GM21723 (cell line): Measurements from ENCODE around the gene HGS.

Experiments
- ATAC-seq: cut with Tn5 transposase; IDR thresholded peaks from one replicate; pipeline ENCODE4 v1.9.1; 2021; ENCODE audit warnings: mild to moderate bottlenecking, moderate library complexity; ENCODE audit not compliant: unreplicated experiment

The HGS gene

DNA sequence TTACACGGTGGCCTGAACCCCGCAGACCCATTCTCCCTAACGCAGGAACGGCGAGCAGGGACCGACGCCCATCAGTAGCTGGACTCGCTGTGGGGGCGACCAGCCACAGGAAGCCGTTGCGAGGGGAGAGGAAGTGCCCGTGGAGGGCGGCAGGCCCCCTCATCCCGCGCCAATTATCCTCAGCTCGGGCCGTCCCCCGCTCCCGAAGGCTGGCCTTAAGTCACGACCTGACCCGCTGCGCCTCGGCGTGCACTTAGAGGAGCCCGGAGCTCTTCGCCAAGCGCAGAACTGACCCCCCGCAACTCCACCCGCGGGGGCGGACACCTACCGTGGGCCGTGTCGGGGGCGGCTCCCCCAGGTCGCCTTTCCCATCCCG is 615 bp upstream of the HGS start:
- peak; percentile 27 for ATAC-seq

DNA sequence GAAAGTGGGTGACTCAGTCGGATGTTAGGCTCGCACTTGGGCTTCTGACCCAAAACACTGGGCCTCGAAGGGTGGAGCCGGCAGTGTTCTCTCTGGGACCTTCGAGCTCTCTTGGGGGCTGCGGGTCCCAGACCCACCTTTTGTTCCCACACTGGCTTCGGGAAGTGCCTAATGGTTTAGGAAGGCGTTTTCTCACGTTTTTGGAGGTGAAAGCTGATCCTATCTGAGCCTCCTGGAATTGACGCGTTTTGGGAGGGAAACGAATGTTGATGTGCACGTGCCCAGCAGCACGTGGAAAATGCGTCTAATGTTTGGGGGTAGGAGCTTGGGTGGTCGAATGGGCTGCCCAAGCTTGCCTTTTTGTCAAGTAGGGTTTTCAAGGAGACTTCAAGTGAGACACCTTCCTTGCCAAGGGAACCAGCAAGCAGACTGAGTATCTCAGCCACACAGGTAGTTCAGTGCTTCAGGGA is 666 bp downstream of the HGS start:
- ATAC-seq: no peak

DNA sequence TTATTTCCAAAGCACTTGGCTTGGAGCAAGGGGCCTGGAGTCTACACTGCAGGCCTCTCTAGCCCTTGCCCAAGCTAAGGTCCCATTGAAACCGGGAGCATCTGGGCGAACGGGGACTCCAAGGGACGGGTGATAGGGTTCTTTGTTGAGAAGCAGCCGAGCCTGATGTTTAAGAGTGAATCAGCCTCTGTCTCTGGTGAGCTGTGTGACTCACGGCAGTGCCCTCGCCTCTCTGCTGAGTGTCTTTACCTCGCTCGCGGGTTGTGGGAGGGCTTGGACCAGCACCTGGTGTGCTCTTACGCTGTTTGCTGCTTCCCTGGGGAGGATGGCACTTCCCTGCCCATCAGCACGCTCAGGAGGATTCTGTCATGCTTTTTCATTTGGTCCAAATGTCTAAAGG is 1.3 kb downstream of the HGS start:
- no peak for ATAC-seq

DNA sequence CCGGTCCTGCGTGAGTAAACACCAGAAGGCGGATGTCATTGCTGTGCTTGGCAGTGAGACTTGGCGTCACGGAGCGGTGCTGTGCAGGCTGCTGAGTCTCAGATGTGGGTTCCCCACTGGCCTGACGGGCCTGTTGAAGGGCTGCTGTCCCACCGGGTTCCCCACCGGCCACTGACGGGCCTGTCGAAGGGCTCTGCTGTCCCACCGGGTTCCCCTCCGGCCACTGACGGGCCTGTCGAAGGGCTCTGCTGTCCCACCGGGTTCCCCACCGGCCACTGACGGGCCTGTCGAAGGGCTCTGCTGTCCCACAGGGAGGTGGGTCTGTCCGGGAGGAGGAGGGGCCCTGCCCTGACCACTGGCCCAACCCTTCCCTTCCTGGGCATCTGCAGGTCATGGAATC is 2.8 kb downstream of the HGS start:
- no peak for ATAC-seq

DNA sequence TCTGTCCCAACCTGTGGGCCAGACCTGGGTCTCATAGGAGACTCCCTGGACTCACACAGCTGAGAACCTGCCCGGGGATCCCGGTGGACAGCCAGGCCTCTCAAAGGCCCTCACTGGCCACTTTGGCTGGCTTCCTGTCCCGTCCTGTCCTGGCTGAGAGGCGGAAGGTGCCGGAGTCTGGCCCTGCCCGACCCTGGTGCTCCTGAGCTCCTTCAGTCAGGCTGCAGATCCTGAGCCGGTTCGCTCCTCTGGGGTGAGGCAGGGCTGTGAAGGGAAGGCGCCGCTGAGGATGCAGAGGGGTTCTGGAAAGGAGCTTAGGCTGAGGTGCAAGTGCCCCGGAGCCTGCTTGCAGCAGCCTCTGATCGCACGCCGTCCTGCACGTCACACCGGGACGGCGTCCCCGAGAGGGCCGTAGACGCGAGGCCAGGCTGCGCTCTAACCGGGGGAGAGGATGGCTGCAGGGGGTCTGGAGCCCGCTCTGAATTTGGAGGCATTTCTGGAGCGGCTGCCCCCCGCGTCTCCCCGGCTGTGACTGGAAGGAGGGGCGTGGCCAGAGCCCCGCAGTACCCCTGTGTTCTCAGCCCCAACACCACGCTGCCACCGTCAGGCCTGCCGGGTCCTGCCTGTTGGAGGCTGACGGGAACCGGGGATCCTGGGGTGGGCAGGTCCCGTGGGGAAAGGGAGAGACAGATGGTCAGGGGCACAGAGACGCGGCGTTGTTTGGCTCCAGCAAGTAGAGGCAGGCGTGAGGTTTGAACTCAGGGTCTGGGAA is 4.1 kb downstream of the HGS start:
- ATAC-seq: no peak

DNA sequence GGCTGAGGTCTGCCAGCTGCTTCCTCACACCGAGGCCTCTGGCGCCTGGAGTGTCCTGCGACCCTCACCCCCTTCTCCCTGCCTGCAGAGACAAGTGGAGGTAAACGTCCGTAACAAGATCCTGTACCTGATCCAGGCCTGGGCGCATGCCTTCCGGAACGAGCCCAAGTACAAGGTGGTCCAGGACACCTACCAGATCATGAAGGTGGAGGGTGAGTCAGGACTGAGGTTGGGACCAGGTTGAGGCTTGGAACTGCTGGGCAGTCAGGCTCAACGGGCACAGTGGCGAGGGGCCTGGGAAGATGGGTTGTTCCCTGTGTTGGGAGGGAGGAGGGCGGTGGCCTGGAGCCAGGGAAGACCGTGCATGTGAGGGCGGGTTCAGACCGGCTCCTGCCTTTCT is 4.8 kb downstream of the HGS start:
- no peak for ATAC-seq

DNA sequence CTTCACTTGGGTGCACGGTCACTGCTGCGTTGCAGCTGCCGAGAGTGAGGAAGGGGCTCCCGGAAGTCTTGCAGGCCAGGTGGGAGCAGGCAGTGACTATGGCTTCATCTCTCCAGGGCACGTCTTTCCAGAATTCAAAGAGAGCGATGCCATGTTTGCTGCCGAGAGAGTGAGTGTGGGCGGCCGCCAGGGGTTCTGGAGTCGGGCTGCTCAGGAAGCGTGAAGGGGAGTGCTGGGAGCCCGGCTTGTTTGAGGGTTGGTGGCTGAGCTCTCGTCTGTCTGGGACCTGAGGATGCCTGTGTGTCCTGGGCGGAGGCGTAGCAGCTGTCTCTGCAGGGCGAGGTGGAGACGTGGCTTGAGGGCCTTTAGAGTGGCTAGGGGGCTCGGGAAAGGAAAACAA is 6.3 kb downstream of the HGS start:
- no peak for ATAC-seq

DNA sequence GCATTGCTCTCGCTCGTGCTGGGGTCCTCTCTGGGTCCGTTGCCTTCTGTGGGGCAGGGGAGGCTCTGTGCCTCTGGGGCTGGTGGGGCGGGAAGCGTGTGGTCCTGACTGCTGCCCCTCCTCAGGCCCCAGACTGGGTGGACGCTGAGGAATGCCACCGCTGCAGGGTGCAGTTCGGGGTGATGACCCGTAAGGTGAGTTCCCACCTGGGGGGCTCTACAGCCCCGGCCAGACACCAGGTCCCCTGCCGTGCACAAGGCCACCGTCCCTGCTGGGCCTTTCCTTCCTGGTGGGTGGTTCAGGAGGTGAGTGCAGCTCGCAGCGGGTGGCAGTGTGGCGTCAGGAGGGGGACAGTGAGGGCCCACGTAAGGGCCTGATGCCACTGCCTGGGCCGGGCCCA is 6.7 kb downstream of the HGS start:
- ATAC-seq: no peak

DNA sequence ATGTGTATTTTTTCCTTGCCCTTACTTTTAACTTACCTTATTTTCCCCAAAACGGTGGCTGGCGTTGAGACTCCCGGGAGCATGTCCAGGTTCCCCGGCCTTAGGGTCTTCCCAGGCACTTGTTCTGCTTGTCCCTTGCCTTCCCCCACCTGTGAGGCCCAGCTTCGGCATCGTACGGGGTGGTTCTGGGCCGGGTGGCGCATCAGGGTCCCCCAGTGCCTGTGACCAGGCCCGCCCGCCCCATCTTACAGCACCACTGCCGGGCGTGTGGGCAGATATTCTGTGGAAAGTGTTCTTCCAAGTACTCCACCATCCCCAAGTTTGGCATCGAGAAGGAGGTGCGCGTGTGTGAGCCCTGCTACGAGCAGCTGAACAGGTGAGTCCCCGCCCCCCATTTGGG is 7.4 kb downstream of the HGS start:
- no peak for ATAC-seq

DNA sequence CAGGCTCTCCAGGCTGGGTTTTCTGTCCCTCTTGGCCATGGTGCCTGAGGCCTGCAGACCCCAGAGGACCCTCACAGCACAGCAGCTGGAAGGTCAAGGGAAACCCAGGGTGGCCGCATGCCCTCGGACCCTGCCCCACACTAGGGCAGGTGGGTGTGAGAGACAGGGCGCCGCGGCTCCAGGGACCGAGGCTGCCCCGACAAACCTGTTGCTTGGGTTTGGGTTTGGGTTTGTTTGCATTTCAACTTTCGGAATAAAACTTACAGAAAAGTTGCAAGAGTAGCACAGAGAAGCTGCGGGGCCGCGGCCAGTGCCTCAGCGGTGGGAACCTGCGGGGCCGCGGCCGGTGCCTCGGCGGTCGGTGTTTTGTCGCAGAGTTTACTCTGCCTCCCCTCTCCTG is 7.8 kb downstream of the HGS start:
- no peak for ATAC-seq

DNA sequence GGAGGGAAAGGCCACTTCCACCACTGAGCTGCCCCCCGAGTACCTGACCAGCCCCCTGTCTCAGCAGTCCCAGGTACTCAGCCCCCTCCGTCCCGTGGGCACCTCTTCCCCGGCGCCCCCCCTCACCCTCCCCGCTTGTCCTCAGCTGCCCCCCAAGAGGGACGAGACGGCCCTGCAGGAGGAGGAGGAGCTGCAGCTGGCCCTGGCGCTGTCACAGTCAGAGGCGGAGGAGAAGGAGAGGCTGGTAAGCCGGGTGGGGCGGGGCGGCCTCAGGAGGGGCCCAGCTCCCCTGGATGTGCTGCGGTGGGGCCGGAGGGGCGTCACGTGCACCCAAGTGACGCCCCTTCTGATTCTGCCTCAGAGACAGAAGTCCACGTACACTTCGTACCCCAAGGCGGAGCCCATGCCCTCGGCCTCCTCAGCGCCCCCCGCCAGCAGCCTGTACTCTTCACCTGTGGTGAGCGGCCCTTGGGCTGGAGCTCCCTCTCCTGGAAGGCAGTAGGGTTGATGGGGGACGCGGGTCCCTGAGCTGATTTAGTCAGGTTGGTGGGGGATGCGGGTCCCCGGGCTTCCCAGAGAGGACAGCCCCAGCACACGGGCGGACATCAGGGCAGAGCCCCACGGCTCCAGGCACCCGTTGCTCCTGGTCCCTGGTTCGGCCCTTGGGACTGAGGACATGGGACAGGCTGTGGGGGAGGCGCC is 9.8 kb downstream of the HGS start:
- ATAC-seq: no peak

DNA sequence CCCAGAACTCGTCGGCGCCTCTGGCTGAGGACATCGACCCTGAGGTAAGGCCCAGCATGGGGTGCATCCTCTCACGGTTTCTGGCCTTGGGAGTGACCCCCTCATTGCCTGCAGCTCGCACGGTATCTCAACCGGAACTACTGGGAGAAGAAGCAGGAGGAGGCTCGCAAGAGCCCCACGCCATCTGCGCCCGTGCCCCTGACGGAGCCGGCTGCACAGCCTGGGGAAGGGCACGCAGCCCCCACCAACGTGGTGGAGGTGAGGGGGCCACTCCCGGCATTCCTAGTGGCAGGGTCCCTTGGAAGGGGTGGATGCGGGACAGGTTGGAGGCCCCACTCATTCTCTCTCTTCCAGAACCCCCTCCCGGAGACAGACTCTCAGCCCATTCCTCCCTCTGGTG is 11.0 kb downstream of the HGS start:
- ATAC-seq: no peak

DNA sequence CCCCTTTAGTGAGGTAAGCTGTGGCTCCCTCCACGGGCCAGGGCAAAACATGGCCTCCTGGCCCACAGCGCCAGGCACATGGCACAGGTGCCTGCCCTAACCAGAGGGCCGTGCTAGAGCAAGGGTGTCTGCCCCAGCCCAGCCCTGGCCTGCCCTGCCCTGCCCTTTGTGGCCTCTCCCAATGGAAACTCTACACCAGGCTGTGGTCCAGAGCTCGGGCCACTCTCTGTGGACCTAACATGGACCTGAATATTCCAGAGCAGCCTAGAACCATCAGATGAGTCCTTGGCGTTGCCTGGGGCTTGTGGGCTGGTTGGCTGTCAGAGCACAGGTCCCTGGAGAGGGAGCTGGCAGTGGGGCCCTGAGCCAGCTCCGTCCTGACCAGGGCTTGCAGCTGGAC is 11.4 kb downstream of the HGS start:
- no peak for ATAC-seq

DNA sequence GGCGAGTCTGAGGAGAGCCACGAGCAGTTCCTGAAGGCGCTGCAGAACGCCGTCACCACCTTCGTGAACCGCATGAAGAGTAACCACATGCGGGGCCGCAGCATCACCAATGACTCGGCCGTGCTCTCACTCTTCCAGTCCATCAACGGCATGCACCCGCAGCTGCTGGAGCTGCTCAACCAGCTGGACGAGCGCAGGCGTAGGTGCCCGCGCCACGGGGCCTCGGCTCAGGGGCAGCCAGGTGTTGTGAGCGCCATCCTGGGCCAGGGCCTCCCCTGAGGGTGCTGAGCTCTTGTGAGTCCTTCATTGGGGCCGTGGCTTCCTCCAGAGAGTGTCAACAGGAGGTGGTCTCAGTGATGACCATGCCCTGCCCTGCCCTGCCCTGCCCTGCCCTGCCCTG is 12.0 kb downstream of the HGS start:
- no peak for ATAC-seq

DNA sequence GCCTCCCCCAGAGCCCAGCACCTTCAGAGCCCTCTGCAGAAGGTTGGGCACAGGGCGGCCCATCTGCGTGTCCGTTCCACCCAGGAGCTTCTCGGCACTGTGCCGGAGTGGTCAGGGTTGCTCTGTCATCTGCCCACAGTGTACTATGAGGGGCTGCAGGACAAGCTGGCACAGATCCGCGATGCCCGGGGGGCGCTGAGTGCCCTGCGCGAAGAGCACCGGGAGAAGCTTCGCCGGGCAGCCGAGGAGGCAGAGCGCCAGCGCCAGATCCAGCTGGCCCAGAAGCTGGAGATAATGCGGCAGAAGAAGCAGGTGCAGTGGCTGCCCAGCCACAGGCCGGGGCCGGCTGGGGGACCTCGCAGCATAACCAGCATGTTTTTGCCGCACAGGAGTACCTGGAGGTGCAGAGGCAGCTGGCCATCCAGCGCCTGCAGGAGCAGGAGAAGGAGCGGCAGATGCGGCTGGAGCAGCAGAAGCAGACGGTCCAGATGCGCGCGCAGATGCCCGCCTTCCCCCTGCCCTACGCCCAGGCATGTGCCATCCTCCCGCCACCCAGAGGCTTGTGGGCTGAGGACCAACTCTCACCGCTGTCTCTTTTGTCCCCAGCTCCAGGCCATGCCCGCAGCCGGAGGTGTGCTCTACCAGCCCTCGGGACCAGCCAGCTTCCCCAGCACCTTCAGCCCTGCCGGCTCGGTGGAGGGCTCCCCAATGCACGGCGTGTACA is 12.6 kb downstream of the HGS start:
- no peak for ATAC-seq

DNA sequence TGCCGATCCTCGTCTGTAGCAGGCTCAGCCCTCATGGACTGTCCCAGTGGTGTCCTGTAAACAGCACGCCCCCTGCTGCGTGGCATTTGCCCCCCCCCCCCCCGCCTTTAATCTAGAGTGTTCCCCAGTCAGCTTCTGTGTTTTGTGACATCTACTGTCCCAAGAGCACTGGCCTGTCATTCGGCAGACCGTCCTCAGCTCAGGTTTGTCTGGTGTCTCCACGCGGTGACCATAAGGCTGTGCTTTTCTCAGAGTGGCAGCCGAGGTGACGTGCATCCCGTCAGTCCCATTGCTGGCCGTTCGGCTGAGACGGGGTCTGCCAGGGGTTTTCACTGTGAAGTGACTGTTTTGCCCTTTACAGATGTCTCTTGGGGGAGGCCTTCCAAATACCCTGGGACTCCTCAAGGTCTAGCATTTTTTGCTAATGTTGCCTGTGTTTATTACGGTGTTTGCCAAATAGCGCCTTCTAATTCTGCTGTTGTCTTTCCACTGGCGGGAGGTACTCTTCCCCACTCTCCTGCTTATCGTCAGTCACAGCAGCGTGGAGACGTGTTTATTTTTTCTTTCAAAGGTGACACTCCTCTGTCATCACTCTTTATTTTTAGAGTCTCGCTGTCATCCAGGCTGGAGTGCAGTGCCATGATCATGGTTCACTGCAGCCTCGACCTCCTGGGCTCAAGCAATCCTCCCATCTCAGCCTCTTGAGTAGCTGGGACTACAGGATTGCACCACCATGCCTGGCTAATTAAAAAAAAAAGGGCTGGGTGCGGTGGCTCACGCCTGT is 13.6 kb downstream of the HGS start:
- no peak for ATAC-seq

DNA sequence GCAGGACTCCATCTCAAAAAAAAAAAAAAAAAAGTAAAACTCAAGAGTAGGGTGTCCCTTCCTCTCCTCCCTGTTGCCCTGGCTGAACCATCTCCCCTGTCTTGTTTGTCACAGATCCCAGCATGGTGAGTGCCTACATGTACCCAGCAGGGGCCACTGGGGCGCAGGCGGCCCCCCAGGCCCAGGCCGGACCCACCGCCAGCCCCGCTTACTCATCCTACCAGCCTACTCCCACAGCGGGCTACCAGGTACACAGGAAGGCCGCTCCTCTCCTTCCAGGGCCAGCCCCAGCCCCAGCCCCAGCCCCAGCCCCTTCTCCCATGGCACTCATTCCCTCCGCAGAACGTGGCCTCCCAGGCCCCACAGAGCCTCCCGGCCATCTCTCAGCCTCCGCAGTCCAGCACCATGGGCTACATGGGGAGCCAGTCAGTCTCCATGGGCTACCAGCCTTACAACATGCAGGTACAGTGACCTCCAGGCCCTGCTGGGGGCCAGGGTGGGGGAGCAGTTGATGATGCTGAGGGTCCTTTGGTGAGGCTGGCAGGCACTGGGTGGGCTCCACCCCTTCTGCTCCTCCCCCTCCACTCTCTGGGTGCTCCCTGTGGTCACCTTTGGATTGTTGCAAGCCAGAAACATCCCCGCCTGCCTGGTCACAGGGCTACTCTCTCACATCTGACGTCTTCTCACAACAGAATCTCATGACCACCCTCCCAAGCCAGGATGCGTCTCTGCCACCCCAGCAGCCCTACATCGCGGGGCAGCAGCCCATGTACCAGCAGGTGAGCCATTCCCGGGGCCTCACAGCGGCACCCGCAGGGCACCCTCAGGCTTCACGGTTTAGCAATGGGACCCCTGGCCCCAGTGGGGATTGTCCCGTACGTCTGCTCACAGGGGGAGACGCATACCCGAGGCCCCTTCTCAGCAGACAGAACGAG is 16.8 kb downstream of the HGS start:
- ATAC-seq: no peak

DNA sequence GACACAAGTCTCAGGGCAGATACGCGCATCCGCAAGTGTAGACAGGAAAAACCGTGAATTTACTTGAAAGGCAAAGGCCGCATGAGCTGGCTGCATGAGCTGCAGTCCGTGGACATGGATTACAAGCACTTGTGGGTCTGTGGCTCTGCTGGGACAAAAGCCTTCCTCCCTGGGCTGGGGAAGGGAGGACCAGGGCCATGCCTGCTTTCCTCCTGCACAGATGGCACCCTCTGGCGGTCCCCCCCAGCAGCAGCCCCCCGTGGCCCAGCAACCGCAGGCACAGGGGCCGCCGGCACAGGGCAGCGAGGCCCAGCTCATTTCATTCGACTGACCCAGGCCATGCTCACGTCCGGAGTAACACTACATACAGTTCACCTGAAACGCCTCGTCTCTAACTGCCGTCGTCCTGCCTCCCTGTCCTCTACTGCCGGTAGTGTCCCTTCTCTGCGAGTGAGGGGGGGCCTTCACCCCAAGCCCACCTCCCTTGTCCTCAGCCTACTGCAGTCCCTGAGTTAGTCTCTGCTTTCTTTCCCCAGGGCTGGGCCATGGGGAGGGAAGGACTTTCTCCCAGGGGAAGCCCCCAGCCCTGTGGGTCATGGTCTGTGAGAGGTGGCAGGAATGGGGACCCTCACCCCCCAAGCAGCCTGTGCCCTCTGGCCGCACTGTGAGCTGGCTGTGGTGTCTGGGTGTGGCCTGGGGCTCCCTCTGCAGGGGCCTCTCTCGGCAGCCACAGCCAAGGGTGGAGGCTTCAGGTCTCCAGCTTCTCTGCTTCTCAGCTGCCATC is 17.7 kb downstream of the HGS start:
- ATAC-seq: no peak
